Right ventricle myocardium superior (tissue), 1 donor: Measurements from ENCODE around the gene WNT1. TPM values are rescaled to one million over a fixed set of nuclear protein-coding genes. Genes with fewer than 3 reads are reported as not detected.

Experiments used
- ATAC-seq: fragments of 200-7000 bp; cut with Tn5 transposase; one replicate; pipeline ENCODE4 v1.9.1; 2020; ENCODE audit warnings: mild to moderate bottlenecking; ENCODE audit not compliant: poor library complexity
- DNase-seq: peaks from one replicate; pipeline ENCODE4 v3.0.0-alpha.2; 2020
- intact Hi-C: fragments of 100-400 bp; cut with DNase I; formaldehyde crosslinking; loops from one replicate; pipeline ENCODE4 v1.11.2; 2022
- total RNA-seq: library from RNA; stranded (reverse); fragmentation: NEBNext Ultra II Directional; extraction: Animal tissue kit (Norgen Biotek cat#: 25700); gene quantifications from one replicate; pipeline ENCODE4 v1.2.1, GENCODE V29; 2021
- donor health status: DM: no; HTN: yes; CAD: no; lungs with severe emphysema.

WNT1 gene
- total RNA-seq, 1 donor from 2014 or later = not detected

DNA sequence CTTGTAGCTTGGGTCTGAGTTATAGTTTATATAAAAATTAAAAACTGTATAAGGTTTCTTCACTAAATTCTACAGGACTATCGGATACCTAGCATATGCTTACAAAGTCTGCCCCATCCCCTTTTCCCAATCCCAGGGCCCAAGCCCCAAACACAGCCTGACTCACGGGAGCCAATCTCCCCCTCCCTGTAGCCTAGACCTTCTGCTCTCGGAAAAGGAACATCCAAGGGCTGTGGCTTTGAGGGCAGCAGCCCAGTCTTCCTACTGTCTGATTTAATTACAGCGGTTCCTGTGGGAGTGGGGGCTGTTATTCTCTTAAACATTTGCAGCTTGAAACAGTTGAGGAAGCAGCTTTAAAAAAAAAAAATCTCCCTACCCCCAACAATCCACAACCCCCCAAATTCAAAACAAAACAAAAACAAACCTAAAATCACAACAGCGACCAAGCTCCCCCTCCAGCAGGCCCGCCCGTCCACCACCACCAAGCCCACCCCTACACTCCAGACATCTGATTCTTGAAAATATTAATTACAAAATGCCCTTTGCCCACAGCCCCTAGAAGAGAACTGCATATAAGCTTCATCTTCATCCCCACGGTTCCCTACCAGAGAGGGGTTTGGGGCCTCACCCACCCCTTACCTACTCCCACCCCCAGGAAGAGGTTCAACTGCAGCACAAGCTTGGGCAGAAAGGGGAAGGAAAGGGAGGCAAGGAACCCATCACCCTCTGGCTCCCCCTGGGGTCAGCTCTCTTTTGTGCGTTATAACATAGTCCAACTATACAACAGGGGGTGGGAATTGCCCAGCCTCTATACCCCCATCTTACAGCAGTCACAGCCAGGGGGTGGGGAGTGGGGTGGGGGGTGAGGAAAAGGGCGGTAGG is 41.6 kb downstream of the WNT1 start:
- ATAC-seq (no peak), DNase-seq (no peak)
- intact Hi-C loops = no loop called here

GRCh38 chr12:49020441-49020840 is 42.3 kb downstream of the WNT1 start:
- intact Hi-C loops = no loop called here
- ATAC-seq (no peak), DNase-seq (no peak)

DNA sequence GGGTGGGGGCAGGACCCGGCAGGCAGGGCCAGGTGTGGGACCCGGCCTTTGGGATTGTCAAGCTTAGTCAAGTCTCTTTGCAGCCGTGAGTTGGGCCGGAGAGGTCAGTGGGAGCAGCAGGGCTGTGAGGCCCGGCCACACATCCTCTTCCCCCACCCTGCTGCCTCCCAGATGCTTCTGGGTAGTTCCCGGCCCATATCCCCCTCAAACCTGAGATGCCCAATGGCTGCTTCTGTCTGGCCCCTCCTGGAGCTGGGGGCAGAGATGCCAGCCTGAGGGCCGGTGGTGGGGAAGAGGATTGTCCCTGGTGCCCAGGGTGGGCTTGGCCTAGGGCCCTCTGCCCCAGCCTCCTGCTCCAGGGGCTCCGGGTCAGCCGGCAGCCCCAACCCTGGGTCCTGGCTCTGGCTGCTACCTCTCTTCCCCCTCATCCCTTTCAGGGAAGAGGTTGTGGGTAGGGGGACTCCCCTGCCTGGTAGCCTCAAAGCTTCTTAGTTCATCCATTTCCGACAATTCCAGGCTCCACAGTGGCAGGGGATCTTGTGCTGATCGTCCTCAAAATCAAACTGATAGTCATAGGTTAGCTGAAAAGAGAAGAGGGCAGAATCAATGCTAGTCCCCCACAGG is 43.3 kb downstream of the WNT1 start:
- intact Hi-C loops = no loop called here
- ATAC-seq = no peak
- no peak for DNase-seq

DNA sequence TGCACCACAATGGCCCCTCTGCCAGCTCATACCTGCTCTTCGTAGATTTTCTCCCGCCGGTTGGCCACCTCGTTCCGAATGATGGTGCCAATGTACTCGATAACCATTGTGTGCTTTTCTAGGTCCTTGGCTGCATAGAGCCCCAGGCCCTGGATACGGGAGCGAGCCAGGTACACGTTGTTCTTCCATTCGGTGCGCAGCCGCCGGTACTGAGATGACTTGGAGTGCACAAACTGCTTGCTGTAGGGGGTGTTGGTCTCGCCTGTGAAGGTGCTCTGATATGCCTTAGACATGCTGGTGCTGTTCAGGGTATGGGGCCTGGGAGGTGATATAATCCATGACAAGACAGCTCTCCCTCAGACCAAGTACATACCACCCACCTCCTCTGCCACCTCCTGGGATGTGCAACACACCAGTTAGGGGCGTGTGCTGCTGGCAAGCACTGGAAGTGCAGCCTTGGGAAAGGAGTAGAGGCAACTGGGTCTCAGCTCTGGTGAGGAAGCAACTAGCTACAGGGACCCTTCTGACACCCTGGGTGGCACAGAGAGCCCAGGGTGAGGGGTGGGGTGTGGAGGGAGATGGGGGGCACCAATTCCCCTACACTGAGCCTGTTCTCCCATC is 44.5 kb downstream of the WNT1 start:
- DNase-seq (no peak), ATAC-seq (no peak)
- intact Hi-C loops = no loop called here

DNA sequence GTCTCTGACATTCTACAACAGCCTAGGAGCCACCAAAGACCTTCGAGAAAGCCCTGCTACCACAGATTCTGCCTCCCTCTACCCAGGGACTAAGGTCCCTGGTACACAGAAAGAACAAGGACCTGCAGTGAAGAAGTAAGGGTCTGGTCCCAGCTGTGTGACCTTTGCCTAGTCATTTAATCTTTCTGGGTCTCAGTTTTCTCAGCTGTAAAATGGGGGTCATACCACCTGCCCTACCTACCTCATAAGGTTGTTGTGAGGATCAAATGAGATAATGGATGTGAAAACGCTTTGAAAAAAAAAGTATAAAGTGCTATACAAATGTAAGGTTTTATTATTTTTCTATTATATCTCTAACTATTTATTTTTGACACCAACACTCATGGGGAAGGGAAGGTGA is 45.7 kb downstream of the WNT1 start:
- DNase-seq = no peak
- intact Hi-C loops = no loop called here
- no peak for ATAC-seq

DNA sequence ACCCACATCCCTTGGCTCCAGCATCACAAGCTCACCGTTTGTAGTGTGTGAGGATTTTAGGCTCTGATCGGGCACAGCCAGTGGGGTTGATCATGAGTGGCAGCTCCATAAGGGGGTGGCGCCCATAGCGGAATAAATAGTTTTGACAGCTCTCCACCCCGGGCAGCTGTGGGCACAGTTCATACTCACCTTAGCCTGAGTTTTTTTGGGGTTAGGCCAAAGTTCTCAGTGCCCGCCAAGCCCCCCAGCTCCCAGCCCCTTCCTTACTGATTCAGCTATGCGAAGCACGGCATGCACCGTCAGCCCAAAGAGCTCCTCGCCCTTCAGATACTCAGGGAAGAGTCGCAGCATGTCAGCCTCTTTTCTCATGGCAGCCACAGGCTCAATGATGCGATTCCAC is 46.4 kb downstream of the WNT1 start:
- intact Hi-C loops = no loop called here
- no peak for ATAC-seq
- DNase-seq = no peak

GRCh38 chr12:49025463-49025862 is 47.3 kb downstream of the WNT1 start:
- ATAC-seq (no peak), DNase-seq (no peak)
- intact Hi-C loops = no loop called here

- intact Hi-C loops = no loop called here
- no peak for ATAC-seq
- DNase-seq = no peak
Observed at GRCh38 chr12:49026101-49026500, 48.0 kb downstream of the WNT1 start.

- DNase-seq = no peak
- ATAC-seq = no peak
- intact Hi-C loops = no loop called here
Observed at GRCh38 chr12:49026678-49027480, 48.8 kb downstream of the WNT1 start.

GRCh38 chr12:49027846-49028555 is 49.9 kb downstream of the WNT1 start:
- intact Hi-C loops = no loop called here

GRCh38 chr12:49028666-49029275 is 50.6 kb downstream of the WNT1 start:
- intact Hi-C loops = no loop called here
- no peak for ATAC-seq

More at GRCh38 chr12:49027846-49028555, 49.9 kb downstream of the WNT1 start:
- ATAC-seq = no peak
- DNase-seq = no peak

GRCh38 chr12:49030119-49030518 is 52.0 kb downstream of the WNT1 start:
- ATAC-seq (no peak), DNase-seq (no peak)
- intact Hi-C loops = no loop called here

More at GRCh38 chr12:49028666-49029275, 50.6 kb downstream of the WNT1 start:
- DNase-seq = no peak

DNA sequence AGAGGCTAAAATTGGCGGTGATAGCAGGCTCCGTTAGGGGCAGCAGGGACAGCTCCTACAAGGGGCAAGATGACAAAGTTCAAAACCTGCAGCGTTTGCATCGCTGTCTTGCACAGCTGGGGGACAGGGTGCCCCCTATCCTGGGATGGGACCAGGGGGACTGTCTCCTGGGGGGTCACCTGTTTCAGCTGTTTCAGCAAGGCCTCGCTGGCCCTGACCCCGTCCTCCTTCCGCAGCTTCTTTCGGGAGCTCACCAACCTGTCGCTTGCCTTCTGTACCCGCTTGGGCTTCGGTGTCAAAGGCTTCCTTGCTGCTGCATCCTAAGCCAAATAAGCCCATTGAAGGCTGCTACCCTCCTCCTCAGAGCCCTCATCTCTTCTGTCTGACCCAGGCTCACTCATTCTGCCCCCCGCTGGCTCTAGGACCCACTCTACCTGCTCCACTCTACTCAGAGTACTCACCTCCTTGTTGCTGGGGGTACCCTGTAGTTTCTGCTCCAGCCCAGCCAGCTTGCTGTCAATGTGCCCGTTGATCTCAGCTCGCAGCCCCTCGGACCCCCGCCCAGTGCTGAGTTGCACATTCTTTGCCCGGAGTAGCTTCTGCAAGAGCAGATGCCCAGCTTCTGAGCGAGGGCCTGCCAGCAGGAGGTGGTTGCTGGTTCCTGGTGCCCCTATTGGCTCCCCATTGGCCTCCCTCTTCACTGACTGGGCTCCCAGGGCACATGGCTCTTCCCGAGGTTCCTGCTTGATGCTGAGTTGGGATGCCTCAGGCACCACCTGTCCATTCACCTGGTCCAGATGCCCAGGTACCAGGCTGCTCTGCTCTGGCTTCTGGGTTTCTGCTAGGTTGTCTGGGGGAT is 52.8 kb downstream of the WNT1 start:
- no peak for DNase-seq
- intact Hi-C loops = no loop called here
- ATAC-seq = no peak

DNA sequence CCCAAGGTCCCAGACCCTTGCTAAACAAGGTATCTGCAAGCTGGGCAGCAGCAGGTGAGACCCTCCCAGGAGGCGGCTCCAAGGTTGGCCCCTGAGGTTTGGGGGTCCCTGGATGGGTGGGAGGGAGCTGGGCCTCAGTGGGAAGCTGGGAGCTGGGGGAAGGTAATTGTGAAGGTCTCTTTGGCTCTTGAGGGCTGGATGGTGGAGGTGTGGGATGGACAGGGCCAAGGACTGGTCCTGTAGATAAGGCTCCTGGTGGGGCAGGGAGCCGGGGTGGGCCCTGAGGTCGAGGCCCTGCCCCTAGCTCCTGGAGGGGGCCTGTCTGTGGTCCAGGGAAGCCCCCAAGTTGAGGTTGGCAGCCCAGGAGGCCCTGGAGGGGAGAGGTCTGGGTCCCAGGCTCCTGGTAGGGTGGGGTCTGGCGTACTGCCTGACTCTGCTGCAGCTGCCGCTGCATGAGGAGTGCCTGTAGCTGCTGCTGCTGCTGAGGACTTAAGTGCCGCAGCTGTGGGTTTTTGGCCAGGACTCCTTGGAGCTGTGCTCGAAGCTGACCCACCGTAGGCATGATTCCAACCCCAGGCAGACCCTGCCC is 53.5 kb downstream of the WNT1 start:
- ATAC-seq (no peak), DNase-seq (no peak)
- intact Hi-C loops = no loop called here
